HTR-8/SVneo (cell line): ENCODE measurements around the gene CENPO.
"Not testable (repeated sequence)": the region's sequence is repeated elsewhere in the genome, so short reads cannot be mapped to it uniquely, and the experiment has no call there.

Experiments used
- DNase-seq: peaks from one replicate; pipeline ENCODE4 v3.0.0; 2011; ENCODE audit warnings: low spot score, mixed read lengths; ENCODE audit not compliant: insufficient read length
- FAIRE-seq: peaks from 2 replicates; lab custom pipeline; 2011; peaks lifted over from hg19 to GRCh38; lab: Jason Lieb, UNC

CENPO gene

GRCh38 chr2:24833821-24834732 lies 40.9 kb downstream of the CENPO start:
- DNase-seq (no peak), FAIRE-seq (no peak)

GRCh38 chr2:24834733-24835395 lies 41.6 kb downstream of the CENPO start:
- no peak for DNase-seq
- no peak for FAIRE-seq

GRCh38 chr2:24835411-24835810 lies 42.2 kb downstream of the CENPO start:
- not testable (repeated sequence) for DNase-seq
- FAIRE-seq: peak; percentile 58

GRCh38 chr2:24836206-24836605 lies 43.0 kb downstream of the CENPO start:
- FAIRE-seq: no peak

GRCh38 chr2:24836706-24837105 lies 43.5 kb downstream of the CENPO start:
- no peak for FAIRE-seq

More at GRCh38 chr2:24836206-24836605, 43.0 kb downstream of the CENPO start:
- no peak for DNase-seq

GRCh38 chr2:24837996-24838513 lies 44.8 kb downstream of the CENPO start:
- FAIRE-seq: no peak

More at GRCh38 chr2:24836706-24837105, 43.5 kb downstream of the CENPO start:
- DNase-seq: no peak

GRCh38 chr2:24838541-24838940 lies 45.3 kb downstream of the CENPO start:
- no peak for DNase-seq
- FAIRE-seq: no peak

More at GRCh38 chr2:24837996-24838513, 44.8 kb downstream of the CENPO start:
- DNase-seq: no peak

- DNase-seq (no peak), FAIRE-seq (no peak)
Observed at GRCh38 chr2:24839729-24840128, 46.5 kb downstream of the CENPO start.

GRCh38 chr2:24840164-24840869 lies 47.1 kb downstream of the CENPO start:
- no peak for FAIRE-seq
- no peak for DNase-seq

- FAIRE-seq (peak; percentile 38), DNase-seq (no peak)
Observed at GRCh38 chr2:24840962-24841945, 48.0 kb downstream of the CENPO start.

GRCh38 chr2:24842081-24843050 lies 49.1 kb downstream of the CENPO start:
- FAIRE-seq (no peak), DNase-seq (no peak)

GRCh38 chr2:24843330-24843860 lies 50.2 kb downstream of the CENPO start:
- FAIRE-seq: no peak
- no peak for DNase-seq

- DNase-seq (no peak), FAIRE-seq (no peak)
Observed at GRCh38 chr2:24844023-24844685, 50.9 kb downstream of the CENPO start.

- no peak for DNase-seq
- FAIRE-seq: no peak
Observed at GRCh38 chr2:24845691-24846090, 52.5 kb downstream of the CENPO start.

GRCh38 chr2:24850944-24851343 lies 57.7 kb downstream of the CENPO start:
- FAIRE-seq (no peak), DNase-seq (no peak)

GRCh38 chr2:24852026-24852425 lies 58.8 kb downstream of the CENPO start:
- DNase-seq (no peak), FAIRE-seq (no peak)

- DNase-seq (no peak), FAIRE-seq (no peak)
Observed at GRCh38 chr2:24852431-24853020, 59.3 kb downstream of the CENPO start.
